ENCODE data around the gene SLC6A9.

GRCh38 chr1:44021581-44022321 lies 9.5 kb downstream of the SLC6A9 start:
- no peak for TF ChIP-seq EZH2 (IDR thresholded peaks at IDR 0.05)
- no peak for TF ChIP-seq POLR2A (IDR thresholded peaks at IDR 0.05; ENCODE audit: borderline replicate concordance, extremely low read depth, insufficient read depth, insufficient read length)
- no peak for TF ChIP-seq EZH2phosphoT487 (IDR thresholded peaks at IDR 0.05; ENCODE audit: borderline replicate concordance)
- TF ChIP-seq ZNF274 (IDR thresholded peaks at IDR 0.05; ENCODE audit: low read depth, low read length): no peak
- TF ChIP-seq, protein P1, sequence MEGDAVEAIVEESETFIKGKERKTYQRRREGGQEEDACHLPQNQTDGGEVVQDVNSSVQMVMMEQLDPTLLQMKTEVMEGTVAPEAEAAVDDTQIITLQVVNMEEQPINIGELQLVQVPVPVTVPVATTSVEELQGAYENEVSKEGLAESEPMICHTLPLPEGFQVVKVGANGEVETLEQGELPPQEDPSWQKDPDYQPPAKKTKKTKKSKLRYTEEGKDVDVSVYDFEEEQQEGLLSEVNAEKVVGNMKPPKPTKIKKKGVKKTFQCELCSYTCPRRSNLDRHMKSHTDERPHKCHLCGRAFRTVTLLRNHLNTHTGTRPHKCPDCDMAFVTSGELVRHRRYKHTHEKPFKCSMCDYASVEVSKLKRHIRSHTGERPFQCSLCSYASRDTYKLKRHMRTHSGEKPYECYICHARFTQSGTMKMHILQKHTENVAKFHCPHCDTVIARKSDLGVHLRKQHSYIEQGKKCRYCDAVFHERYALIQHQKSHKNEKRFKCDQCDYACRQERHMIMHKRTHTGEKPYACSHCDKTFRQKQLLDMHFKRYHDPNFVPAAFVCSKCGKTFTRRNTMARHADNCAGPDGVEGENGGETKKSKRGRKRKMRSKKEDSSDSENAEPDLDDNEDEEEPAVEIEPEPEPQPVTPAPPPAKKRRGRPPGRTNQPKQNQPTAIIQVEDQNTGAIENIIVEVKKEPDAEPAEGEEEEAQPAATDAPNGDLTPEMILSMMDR (IDR thresholded peaks at IDR 0.05 in 2 of 3, conservative IDR thresholded peaks at IDR 0.05 in 1 of 3; ENCODE audit: borderline replicate concordance in 1 of 3, insufficient read depth in 1 of 3, low read depth in 2 of 3, low read length in 2 of 3): peak in 2 of 3 experiments; percentile 20 to 30; a peak in 2 of 6 replicates

All from HCT116 (cell line).